Epithelial cell of prostate (primary cell): ENCODE data around the gene FAM162A.
A peak's percentile ranks its signal among the peaks of the same experiment; 100 is the strongest.

Source experiments
- DNase-seq: peaks from one replicate; pipeline ENCODE4 v3.0.0-alpha.2; 2011; ENCODE audit warnings: low read depth, low spot score
- H3K27ac ChIP-seq: fragments of 450-650 bp; 2 replicates; pipeline ENCODE4 v1.5.1; 2017; ENCODE audit warnings: mild to moderate bottlenecking

Gene FAM162A

DNA sequence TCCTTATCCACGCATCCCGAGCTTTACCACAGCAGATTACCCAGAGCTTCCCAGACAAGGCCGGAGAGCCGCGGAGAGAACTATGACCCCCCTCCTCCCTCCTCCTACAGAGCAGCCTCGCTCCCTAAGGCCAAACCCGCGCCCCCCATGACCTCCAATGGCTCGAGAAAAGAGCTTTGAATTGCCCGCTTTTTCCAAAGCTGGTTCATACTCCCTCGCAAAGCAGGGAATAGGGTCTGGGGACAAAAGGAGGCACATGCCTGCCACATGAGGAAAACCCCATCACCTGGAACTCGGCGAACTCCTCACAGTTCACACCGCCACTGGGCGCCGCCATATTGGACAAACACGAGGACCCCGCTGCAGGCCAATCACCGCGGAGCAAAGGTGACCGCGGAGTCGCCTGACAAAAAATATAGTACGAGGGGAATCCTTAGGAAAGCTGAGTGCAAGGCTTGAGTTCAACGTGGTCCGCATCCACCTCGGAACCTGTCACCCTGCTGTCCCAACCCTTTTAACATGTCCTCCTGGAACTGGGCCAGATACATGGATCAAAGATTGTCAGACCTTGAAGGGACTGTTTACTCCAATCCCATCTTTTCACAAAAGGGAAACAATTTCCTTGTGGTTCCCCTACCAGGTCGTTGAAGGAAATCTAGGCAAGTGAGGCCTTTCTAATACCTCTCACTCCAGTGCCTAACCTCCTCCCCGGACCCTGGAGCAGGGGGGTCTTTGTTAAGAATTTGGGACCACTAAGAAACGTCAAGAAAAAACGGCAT, 905 bp upstream of the FAM162A start, which contains the start of gene MIX23:
Gene MIX23 (minus strand): TSS at position 344 of the 779 bp plus-strand sequence. CDS start 7 bp downstream, at position 337.
- no peak for DNase-seq
- peak within 1 kb of the TSS; percentile 75 for H3K27ac ChIP-seq

- no peak for DNase-seq
Measured at GRCh38 chr3:122387709-122388108, 3.7 kb downstream of the FAM162A start.

GRCh38 chr3:122389197-122389596, 5.2 kb downstream of the FAM162A start:
- no peak overlapping the region for H3K27ac ChIP-seq
- DNase-seq, result no peak

More at GRCh38 chr3:122387709-122388108, 3.7 kb downstream of the FAM162A start:
- H3K27ac ChIP-seq, result no peak overlapping the region

- DNase-seq, result no peak
- no peak overlapping the region for H3K27ac ChIP-seq
Measured at GRCh38 chr3:122389892-122390291, 5.9 kb downstream of the FAM162A start.

- H3K27ac ChIP-seq, result no peak overlapping the region
- no peak for DNase-seq
Measured at GRCh38 chr3:122390665-122391064, 6.7 kb downstream of the FAM162A start.

- DNase-seq, result no peak
- H3K27ac ChIP-seq, result no peak overlapping the region
Measured at GRCh38 chr3:122391681-122392446, 7.9 kb downstream of the FAM162A start.

DNA sequence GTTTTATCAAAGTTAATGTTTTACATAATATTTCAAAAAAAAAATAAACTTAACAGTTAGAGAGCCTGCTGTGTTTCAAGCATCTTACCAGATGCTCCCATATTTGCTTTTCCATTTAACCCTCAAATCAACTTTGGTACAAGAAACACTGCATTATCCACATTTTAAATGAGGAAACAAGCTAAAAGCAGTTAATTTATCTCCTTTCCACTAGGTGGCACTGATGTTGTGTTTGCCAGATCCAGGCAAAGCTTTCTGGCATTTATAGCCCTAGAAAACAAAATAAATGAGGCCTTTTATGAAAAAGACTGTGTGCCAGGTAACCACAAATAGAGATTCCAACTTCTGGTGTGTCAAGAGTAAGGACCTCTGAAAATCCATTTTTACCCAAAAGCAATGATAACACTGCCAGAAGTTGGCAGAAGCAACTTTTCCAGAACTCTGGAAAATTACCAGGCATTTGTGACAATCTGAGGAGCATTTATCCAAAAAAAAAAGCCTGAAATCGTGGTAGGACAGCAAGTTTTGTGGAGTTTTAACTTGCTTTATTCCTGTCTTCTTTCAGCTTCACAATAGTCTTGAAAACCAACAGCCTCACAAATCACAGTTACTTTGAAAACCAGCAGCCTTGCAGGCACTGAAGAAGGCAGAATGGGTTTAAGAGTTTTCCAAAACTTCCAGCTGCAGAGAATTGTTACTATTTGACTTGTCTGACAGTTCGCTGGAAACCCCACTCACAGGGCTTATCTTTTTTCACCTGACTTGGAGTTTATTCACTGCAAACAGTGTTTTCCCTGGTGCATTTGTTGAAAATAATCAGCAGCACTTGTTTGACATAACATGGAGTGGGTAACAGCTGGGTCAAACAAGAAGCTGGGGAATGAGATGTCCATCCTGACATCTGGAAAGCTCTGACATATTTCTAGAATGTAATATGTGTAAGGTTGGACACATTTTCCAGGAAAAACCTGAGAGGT, 9.2 kb downstream of the FAM162A start:
- no peak overlapping the region for H3K27ac ChIP-seq
- no peak for DNase-seq

- no peak for DNase-seq
- peak overlapping the region; percentile 2 for H3K27ac ChIP-seq
Measured at GRCh38 chr3:122394173-122394572, 10.2 kb downstream of the FAM162A start.

GRCh38 chr3:122395582-122395981, 11.6 kb downstream of the FAM162A start:
- H3K27ac ChIP-seq, result no peak overlapping the region
- DNase-seq, result no peak

- H3K27ac ChIP-seq, result no peak overlapping the region
- no peak for DNase-seq
Measured at GRCh38 chr3:122396511-122396910, 12.5 kb downstream of the FAM162A start.

DNA sequence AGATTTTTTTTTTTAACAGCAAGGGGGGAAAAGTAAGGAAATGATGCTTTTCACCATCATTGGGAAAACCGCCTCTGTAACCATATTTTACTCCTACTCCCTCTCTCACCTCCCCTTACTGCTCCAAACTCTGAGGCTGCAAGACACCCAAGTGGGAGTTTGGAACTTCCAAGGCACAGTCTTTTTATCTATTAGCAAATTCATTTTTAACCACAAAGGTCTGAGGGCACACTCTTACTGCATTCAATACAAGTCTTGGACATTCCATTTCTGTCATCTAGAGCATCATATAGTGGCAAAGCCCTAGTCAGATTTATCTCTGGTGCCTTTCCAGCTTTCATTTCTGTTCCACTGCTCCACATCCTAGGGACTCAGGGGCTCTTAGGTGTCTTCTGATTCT, 13.2 kb downstream of the FAM162A start:
- H3K27ac ChIP-seq, result no peak overlapping the region
- DNase-seq, result no peak

DNA sequence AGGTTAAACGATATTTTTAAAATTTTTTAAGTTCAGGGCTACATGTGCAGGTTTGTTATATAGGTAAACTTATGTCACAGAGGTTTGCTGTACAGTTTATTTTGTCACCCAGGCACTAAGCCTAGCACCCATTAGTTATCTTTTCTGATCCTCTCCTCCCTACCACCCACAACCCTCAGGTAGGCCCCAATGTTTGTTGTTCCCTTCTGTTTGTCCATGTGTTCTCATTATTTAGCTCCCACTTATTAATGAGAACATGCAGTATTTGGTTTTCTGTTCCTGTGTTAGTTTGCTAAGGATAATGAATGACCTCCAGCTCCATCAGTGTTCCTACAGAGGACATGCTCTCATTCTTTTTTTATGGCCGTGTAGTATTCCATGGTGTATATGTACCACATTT, 14.9 kb downstream of the FAM162A start:
- DNase-seq, result no peak
- H3K27ac ChIP-seq, result no peak overlapping the region

GRCh38 chr3:122403489-122403888, 19.5 kb downstream of the FAM162A start:
- no peak for DNase-seq
- no peak overlapping the region for H3K27ac ChIP-seq

DNA sequence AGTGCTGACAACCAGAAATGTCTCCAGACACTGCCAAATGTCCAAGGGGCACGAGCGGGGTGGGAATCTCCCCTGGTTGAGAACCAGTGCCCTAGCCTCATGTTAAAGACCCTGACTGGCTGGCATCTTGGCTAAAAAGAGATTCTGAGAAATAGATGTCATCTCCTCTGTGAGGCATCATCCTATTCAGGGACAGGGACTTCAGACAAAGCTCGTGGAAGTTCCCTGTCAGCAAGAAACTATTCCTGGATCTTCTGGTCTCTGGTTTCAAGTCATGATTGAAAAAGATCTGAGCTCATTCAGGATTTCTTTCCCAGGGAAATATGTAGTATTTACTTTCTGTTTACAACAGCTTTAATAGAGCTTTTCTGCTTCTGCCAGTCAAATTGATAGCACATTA, 21.0 kb downstream of the FAM162A start:
- no peak overlapping the region for H3K27ac ChIP-seq
- no peak for DNase-seq

DNA sequence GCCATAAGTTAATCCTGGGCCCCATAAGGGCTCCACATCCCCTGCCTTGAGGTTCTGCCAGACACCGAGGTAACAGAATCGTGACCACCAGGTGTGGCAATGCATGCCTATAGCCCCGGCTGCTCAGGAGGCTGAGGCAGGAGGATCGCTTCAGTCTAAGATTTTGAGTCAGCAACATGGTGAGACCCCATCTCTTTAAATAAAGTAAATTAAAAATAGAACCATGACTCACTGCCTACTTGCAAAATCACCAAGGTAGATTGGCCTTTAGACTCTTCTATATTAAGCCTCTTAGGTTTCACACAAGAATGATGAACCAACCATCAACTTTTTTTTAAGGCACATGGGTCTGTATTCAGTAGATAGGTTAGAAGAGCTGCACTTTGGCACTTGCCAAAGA, 22.2 kb downstream of the FAM162A start:
- no peak for DNase-seq
- no peak overlapping the region for H3K27ac ChIP-seq

- no peak for DNase-seq
- no peak overlapping the region for H3K27ac ChIP-seq
Measured at GRCh38 chr3:122407946-122408345, 24.0 kb downstream of the FAM162A start.

- no peak for DNase-seq
- peak overlapping the region; percentile 79 for H3K27ac ChIP-seq
Measured at GRCh38 chr3:122409446-122409845, 25.5 kb downstream of the FAM162A start.

- peak overlapping the region; percentile 79 for H3K27ac ChIP-seq
Measured at GRCh38 chr3:122410111-122410510, 26.1 kb downstream of the FAM162A start.

DNA sequence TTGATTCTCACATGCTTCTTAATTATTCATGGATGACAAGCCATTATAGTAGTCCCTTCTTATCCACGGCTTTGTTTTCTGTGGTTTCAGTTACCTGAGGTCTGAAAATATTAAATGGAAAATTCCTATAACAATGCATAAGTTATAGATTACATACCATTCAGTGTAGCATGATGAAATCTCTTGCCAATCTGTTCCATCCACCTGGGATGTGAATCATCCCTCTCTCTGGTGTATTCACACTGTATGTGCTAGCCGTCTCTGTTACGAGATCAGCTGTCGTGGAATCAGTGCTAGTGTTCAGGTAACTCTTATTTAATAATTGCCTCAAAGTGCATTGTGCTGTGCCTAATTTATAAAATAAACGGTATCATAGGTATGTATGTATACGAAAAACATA, 26.7 kb downstream of the FAM162A start:
- peak overlapping the region; percentile 79 for H3K27ac ChIP-seq
- no peak for DNase-seq

More at GRCh38 chr3:122410111-122410510, 26.1 kb downstream of the FAM162A start:
- DNase-seq, result no peak

GRCh38 chr3:122414391-122414790, 30.4 kb downstream of the FAM162A start:
- DNase-seq, result no peak
- no peak overlapping the region for H3K27ac ChIP-seq
